ENCODE results near the gene TYMS.
"Not testable (repeated sequence)": the region's sequence is repeated elsewhere in the genome, so short reads cannot be mapped to it uniquely, and the experiment has no call there.

TYMS gene

GRCh38 chr18:678482-679182 lies 21.2 kb downstream of the TYMS start:
- ATAC-seq = no peak

- no peak for ATAC-seq
These were observed 22.1 kb downstream of the TYMS start for GRCh38 chr18:679516-679915.

GRCh38 chr18:680392-680791 lies 22.9 kb downstream of the TYMS start:
- no peak for ATAC-seq

GRCh38 chr18:681985-682384 lies 24.5 kb downstream of the TYMS start:
- peak; percentile 94 to 95 for ATAC-seq

GRCh38 chr18:682416-682815 lies 25.0 kb downstream of the TYMS start:
- not testable (repeated sequence) for ATAC-seq

- no peak for ATAC-seq
These were observed 25.4 kb downstream of the TYMS start for GRCh38 chr18:682833-683232.

- no peak for ATAC-seq
These were observed 26.1 kb downstream of the TYMS start for GRCh38 chr18:683531-683930.

- ATAC-seq = no peak
These were observed 28.0 kb downstream of the TYMS start for GRCh38 chr18:685438-685837.

GRCh38 chr18:686339-687111 lies 29.1 kb downstream of the TYMS start:
- ATAC-seq = no peak

GRCh38 chr18:688323-688722 lies 30.9 kb downstream of the TYMS start:
- ATAC-seq = no peak

GRCh38 chr18:692824-693223 lies 35.4 kb downstream of the TYMS start:
- no peak for ATAC-seq

GRCh38 chr18:693466-694187 lies 36.2 kb downstream of the TYMS start:
- no peak for ATAC-seq

- ATAC-seq = no peak
These were observed 39.6 kb downstream of the TYMS start for GRCh38 chr18:697012-697411.

- no peak for ATAC-seq
These were observed 40.3 kb downstream of the TYMS start for GRCh38 chr18:697800-698199.

- ATAC-seq = peak in 1 of 2 donors; percentile 36
These were observed 45.9 kb downstream of the TYMS start for GRCh38 chr18:703213-703967.

GRCh38 chr18:706405-706804 lies 49.0 kb downstream of the TYMS start:
- no peak for ATAC-seq

- no peak for ATAC-seq
These were observed 50.6 kb downstream of the TYMS start for GRCh38 chr18:708096-708495.

GRCh38 chr18:709771-710170 lies 52.3 kb downstream of the TYMS start:
- no peak for ATAC-seq

- ATAC-seq = no peak
These were observed 53.2 kb downstream of the TYMS start for GRCh38 chr18:710418-711300.

- no peak for ATAC-seq
These were observed 53.8 kb downstream of the TYMS start for GRCh38 chr18:711310-711656.

- peak; percentile 57 to 62 for ATAC-seq
These were observed 54.4 kb downstream of the TYMS start for GRCh38 chr18:711657-712400.

Measured in activated CD4-positive, CD25-positive, alpha-beta regulatory T cell treated with anti-CD3 and anti-CD28 coated beads, Interleukin-2, amount 50 U/mL, for 24 hours (primary cell).